Measurements from ENCODE around the gene NPW. TPM values are rescaled to one million over a fixed set of nuclear protein-coding genes. Genes with fewer than 3 reads are reported as not detected.
A peak's percentile ranks its signal among the peaks of the same experiment; 100 is the strongest.

NPW gene
- not detected in 2 replicates for total RNA-seq

- DNase-seq (ENCODE audit: insufficient read length, low spot score, missing footprints), result no peak
- no peak for TF ChIP-seq CTCF (IDR thresholded peaks at IDR 0.05; ENCODE audit: extremely low read depth, low read depth, low read length)
- no peaks in the 10 kb centered on the region for H3K36me3 ChIP-seq (ENCODE audit: insufficient read depth, low read length)
- no peaks in the 10 kb centered on the region for H3K79me2 ChIP-seq (ENCODE audit: insufficient read depth, low read length)
- no peaks in the 10 kb centered on the region for H3K9me3 ChIP-seq (ENCODE audit: low read depth, low read length)
- H2AFZ ChIP-seq (ENCODE audit: low read length), result no peak within 1 kb of the TSS
- H3K27me3 ChIP-seq (ENCODE audit: insufficient read depth, low read length), result peaks cover 19% of the 10 kb centered on the region
- no peak within 1 kb of the TSS for H3K27ac ChIP-seq (ENCODE audit: low read depth, low read length)
- H3K4me3 ChIP-seq (ENCODE audit: insufficient read depth, low read length), result no peak within 1 kb of the TSS
- H3K4me2 ChIP-seq (ENCODE audit: insufficient read depth, low read length), result no peak within 1 kb of the TSS
- no peaks in the 10 kb centered on the region for H4K20me1 ChIP-seq (ENCODE audit: insufficient read depth, low read length)
- H3K4me1 ChIP-seq (ENCODE audit: insufficient read depth, low read length), result peaks cover 4% of the 10 kb centered on the region
These were observed at the start of gene NPW for GRCh38 chr16:2019518-2019920. NPW (plus strand) TSS chr16:2019785.

- Histone ChIP-seq H3K4me3 (ENCODE audit: insufficient read depth, low read length) (peak within 1 kb of the TSS; percentile 98), H2AFZ (ENCODE audit: low read length) (peak within 1 kb of the TSS; percentile 95), H3K79me2 (ENCODE audit: insufficient read depth, low read length) (peaks cover 31% of the 10 kb centered on the region), H3K4me1 (ENCODE audit: insufficient read depth, low read length) (peaks cover 10% of the 10 kb centered on the region), H3K36me3 (ENCODE audit: insufficient read depth, low read length) (peaks cover 22% of the 10 kb centered on the region), H3K27ac (ENCODE audit: low read depth, low read length) (peak within 1 kb of the TSS; percentile 94), H3K9me3 (ENCODE audit: low read depth, low read length) (no peaks in the 10 kb centered on the region), H3K27me3 (ENCODE audit: insufficient read depth, low read length) (no peaks in the 10 kb centered on the region), H3K4me2 (ENCODE audit: insufficient read depth, low read length) (peak within 1 kb of the TSS; percentile 98), H4K20me1 (ENCODE audit: insufficient read depth, low read length) (no peaks in the 10 kb centered on the region)
- DNase-seq (ENCODE audit: insufficient read length, low spot score, missing footprints), result peak; percentile 100
- no peak for TF ChIP-seq CTCF (IDR thresholded peaks at IDR 0.05; ENCODE audit: extremely low read depth, low read depth, low read length)
These were observed 47.6 kb upstream of the NPW start, which contains the start of gene TBL3 for GRCh38 chr16:1971796-1972489. TBL3 (plus strand) TSS chr16:1972053; CDS start chr16:1972165, 112 bp downstream.

- Histone ChIP-seq H3K27ac (ENCODE audit: low read depth, low read length) (peak overlapping the region; percentile 94), H2AFZ (ENCODE audit: low read length) (peak overlapping the region; percentile 80), H3K79me2 (ENCODE audit: insufficient read depth, low read length) (peaks cover 26% of the 10 kb centered on the region), H3K4me3 (ENCODE audit: insufficient read depth, low read length) (peak overlapping the region; percentile 98), H4K20me1 (ENCODE audit: insufficient read depth, low read length) (no peaks in the 10 kb centered on the region), H3K27me3 (ENCODE audit: insufficient read depth, low read length) (no peaks in the 10 kb centered on the region), H3K4me1 (ENCODE audit: insufficient read depth, low read length) (peaks cover 10% of the 10 kb centered on the region), H3K4me2 (ENCODE audit: insufficient read depth, low read length) (peak overlapping the region; percentile 98), H3K36me3 (ENCODE audit: insufficient read depth, low read length) (peaks cover 24% of the 10 kb centered on the region), H3K9me3 (ENCODE audit: low read depth, low read length) (no peaks in the 10 kb centered on the region)
- no peak for TF ChIP-seq CTCF (IDR thresholded peaks at IDR 0.05; ENCODE audit: extremely low read depth, low read depth, low read length)
- peak; percentile 98 for DNase-seq (ENCODE audit: insufficient read length, low spot score, missing footprints)
These were observed 47.1 kb upstream of the NPW start for GRCh38 chr16:1972490-1972877.

GRCh38 chr16:1973461-1974156 is 46.0 kb upstream of the NPW start:
- H4K20me1 ChIP-seq (ENCODE audit: insufficient read depth, low read length), result peaks cover 5% of the 10 kb centered on the region
- H3K9me3 ChIP-seq (ENCODE audit: low read depth, low read length), result no peaks in the 10 kb centered on the region
- no peaks in the 10 kb centered on the region for H3K27me3 ChIP-seq (ENCODE audit: insufficient read depth, low read length)
- H3K27ac ChIP-seq (ENCODE audit: low read depth, low read length), result no peak overlapping the region
- no peak for TF ChIP-seq CTCF (IDR thresholded peaks at IDR 0.05; ENCODE audit: extremely low read depth, low read depth, low read length)
- H3K4me2 ChIP-seq (ENCODE audit: insufficient read depth, low read length), result no peak overlapping the region
- peaks cover 26% of the 10 kb centered on the region for H3K36me3 ChIP-seq (ENCODE audit: insufficient read depth, low read length)
- peak; percentile 87 for DNase-seq (ENCODE audit: insufficient read length, low spot score, missing footprints)
- H3K4me1 ChIP-seq (ENCODE audit: insufficient read depth, low read length), result peaks cover 10% of the 10 kb centered on the region
- H3K4me3 ChIP-seq (ENCODE audit: insufficient read depth, low read length), result no peak overlapping the region
- H2AFZ ChIP-seq (ENCODE audit: low read length), result no peak overlapping the region
- H3K79me2 ChIP-seq (ENCODE audit: insufficient read depth, low read length), result peaks cover 26% of the 10 kb centered on the region
